B cell (primary cell): ENCODE data around the gene REEP6. TPM values are rescaled to one million over a fixed set of nuclear protein-coding genes. Genes with fewer than 3 reads are reported as not detected.

Source experiments
- ATAC-seq: fragments of 200-7000 bp; cut with Tn5 transposase; one replicate; pipeline ENCODE4 v1.10.0; 2021; ENCODE audit warnings: low read depth, mild to moderate bottlenecking, moderate number of reproducible peaks, moderate library complexity
- CTCF ChIA-PET: fragments of 350-600 bp; sonication (Branson Sonifier 250); formaldehyde crosslinking; loops from one replicate; lab custom pipeline; 2021; ENCODE audit warnings: antibody characterized with exemption, inconsistent platforms; lab: Charles Lee
- POLR2A ChIA-PET: fragments of 350-600 bp; sonication (Branson Sonifier 250); formaldehyde crosslinking; loops from one replicate; lab custom pipeline; 2021; ENCODE audit warnings: antibody characterized with exemption; lab: Charles Lee
- DNase-seq: peaks from one replicate; pipeline ENCODE4 v3.0.0; 2013
- H2AFZ ChIP-seq: 2 replicates; pipeline ENCODE4 v1.6.1; 2012; ENCODE audit warnings: mild to moderate bottlenecking, low read depth, low read length; ENCODE audit not compliant: insufficient read depth, poor library complexity, severe bottlenecking
- H3K27ac ChIP-seq, 2 donors: 1 replicate in 1 of 2; 2 replicates in 1 of 2; pipeline ENCODE4 v1.5.1; 2012 to 2013; ENCODE audit warnings: low read length in 2 of 2, mild to moderate bottlenecking in 2 of 2, moderate library complexity in 1 of 2
- H3K27me3 ChIP-seq, 4 experiments: fragments of 200-600 bp in 1 of 4; sonication (generic) in 1 of 4; replicated peaks in 1 of 4; 1 replicate in 2 of 4; 2 replicates in 2 of 4; pipeline versions ENCODE4 v1.6.1 to v1.7.0; 2013 to 2016; ENCODE audit warnings: low read length in 3 of 4, mild to moderate bottlenecking in 2 of 4, mixed read lengths in 1 of 4, moderate library complexity in 1 of 4; ENCODE audit not compliant: insufficient read depth in 4 of 4, control insufficient read depth in 3 of 4; ENCODE audit errors: control extremely low read depth in 1 of 4
- H3K36me3 ChIP-seq, 2 experiments: replicated peaks in 1 of 2; 1 replicate in 1 of 2; 2 replicates in 1 of 2; pipeline versions ENCODE4 v1.6.1 to v1.7.1; 2013; ENCODE audit warnings: low read length in 1 of 2; ENCODE audit not compliant: insufficient read depth in 2 of 2, control insufficient read depth in 1 of 2; ENCODE audit errors: control extremely low read depth in 1 of 2, extremely low read depth in 1 of 2
- H3K4me1 ChIP-seq, 2 donors: fragments of 200-600 bp in 1 of 2; sonication (generic) in 1 of 2; 1 replicate in 1 of 2; 2 replicates in 1 of 2; pipeline versions ENCODE4 v1.5.1 to v1.6.1; 2013 to 2017; ENCODE audit warnings: low read length in 2 of 2; ENCODE audit not compliant: control insufficient read depth in 2 of 2, insufficient read depth in 2 of 2
- H3K4me2 ChIP-seq: replicated peaks from 2 replicates; pipeline ENCODE3; 2012; ENCODE audit warnings: mild to moderate bottlenecking, low read depth, low read length; ENCODE audit not compliant: poor library complexity, severe bottlenecking
- H3K4me3 ChIP-seq, 5 experiments: fragments of 200-600 bp in 1 of 5; sonication (generic) in 1 of 5; 1 replicate in 3 of 5; 2 replicates in 2 of 5; pipeline versions ENCODE4 v1.5.1 to v1.7.0; 2011 to 2016; ENCODE audit warnings: low read length in 4 of 5, mild to moderate bottlenecking in 4 of 5, low read depth in 2 of 5, control low read depth in 1 of 5, moderate library complexity in 1 of 5; ENCODE audit not compliant: insufficient read depth in 1 of 5; ENCODE audit errors: control extremely low read depth in 1 of 5, extremely low read depth in 1 of 5
- H3K79me2 ChIP-seq: fragments of 200-600 bp; sonication (generic); one replicate; pipeline ENCODE4 v1.6.0; 2016; ENCODE audit warnings: low read length; ENCODE audit not compliant: control insufficient read depth, insufficient read depth
- H3K9ac ChIP-seq: fragments of 200-600 bp; sonication (generic); 2 replicates; pipeline ENCODE4 v1.6.1; 2017; ENCODE audit warnings: mild to moderate bottlenecking, low read length, moderate library complexity
- H3K9me3 ChIP-seq, 3 donors: one replicate each; pipeline versions ENCODE4 v1.6.1 to v1.7.1; 2013; ENCODE audit warnings: low read length in 2 of 3; ENCODE audit not compliant: control insufficient read depth in 2 of 3, insufficient read depth in 1 of 3; ENCODE audit errors: control extremely low read depth in 1 of 3
- H4K20me1 ChIP-seq: 2 replicates; pipeline ENCODE4 v1.6.0; 2012; ENCODE audit warnings: mild to moderate bottlenecking, low read length; ENCODE audit not compliant: insufficient read depth, control insufficient read depth, poor library complexity, severe bottlenecking
- H3K27ac Mint-ChIP-seq: one replicate; pipeline ENCODE4 v1.8.0; 2021; ENCODE audit warnings: mixed read lengths
- H3K27me3 Mint-ChIP-seq: one replicate; pipeline ENCODE4 v1.8.0; 2021; ENCODE audit warnings: mixed read lengths
- H3K4me1 Mint-ChIP-seq: one replicate; pipeline ENCODE4 v1.8.0; 2021; ENCODE audit warnings: mixed read lengths
- H3K4me3 Mint-ChIP-seq: one replicate; pipeline ENCODE4 v1.8.0; 2021; ENCODE audit warnings: mixed read lengths
- H3K9me3 Mint-ChIP-seq: one replicate; pipeline ENCODE4 v1.8.0; 2022; ENCODE audit warnings: mixed read lengths; ENCODE audit not compliant: insufficient read depth
- EZH2 ChIP-seq: IDR thresholded peaks from 2 replicates; pipeline ENCODE4 v1.6.1; 2012; ENCODE audit warnings: borderline replicate concordance, low read depth, mild to moderate bottlenecking, moderate library complexity, low read length; ENCODE audit not compliant: insufficient read depth, poor library complexity, severe bottlenecking
- WGBS: methylation state at CpG from one replicate; pipeline ENCODE4 v1.1.5; 2013; ENCODE audit warnings: missing lambda C conversion rate; ENCODE audit not compliant: insufficient coverage; 5-methylcytosine and 5-hydroxymethylcytosine counted together
- intact Hi-C: fragments of 100-400 bp; cut with micrococcal nuclease; formaldehyde crosslinking; loops from one replicate; pipeline ENCODE4 v1.10.0; 2022
- polyA plus RNA-seq: library from polyadenylated mRNA; depleted of rRNA; stranded (reverse); fragments of >200 nt; gene quantifications from 2 replicates; pipeline ENCODE4 v1.2.3, GENCODE V29; 2012
- total RNA-seq, 2 donors: library from RNA; stranded (reverse); fragments of 120-200 nt in 1 of 2; gene quantifications; 1 replicate in 1 of 2; 2 replicates in 1 of 2; pipeline versions ENCODE4 v1.2.3 to v1.2.4, GENCODE V29; 2013 to 2022
- TF ChIP-seq, protein P1 (sequence below): fragments of 200-600 bp; IDR thresholded peaks from one replicate; pipeline ENCODE4 v1.8.0; 2022; ENCODE audit warnings: antibody characterized with exemption, mild to moderate bottlenecking

REEP6 gene
- total and polyA plus RNA-seq, 2 donors (not counting 1 experiment from before 2014, with no cell fraction given): 0.64 to 1.1 TPM

DNA sequence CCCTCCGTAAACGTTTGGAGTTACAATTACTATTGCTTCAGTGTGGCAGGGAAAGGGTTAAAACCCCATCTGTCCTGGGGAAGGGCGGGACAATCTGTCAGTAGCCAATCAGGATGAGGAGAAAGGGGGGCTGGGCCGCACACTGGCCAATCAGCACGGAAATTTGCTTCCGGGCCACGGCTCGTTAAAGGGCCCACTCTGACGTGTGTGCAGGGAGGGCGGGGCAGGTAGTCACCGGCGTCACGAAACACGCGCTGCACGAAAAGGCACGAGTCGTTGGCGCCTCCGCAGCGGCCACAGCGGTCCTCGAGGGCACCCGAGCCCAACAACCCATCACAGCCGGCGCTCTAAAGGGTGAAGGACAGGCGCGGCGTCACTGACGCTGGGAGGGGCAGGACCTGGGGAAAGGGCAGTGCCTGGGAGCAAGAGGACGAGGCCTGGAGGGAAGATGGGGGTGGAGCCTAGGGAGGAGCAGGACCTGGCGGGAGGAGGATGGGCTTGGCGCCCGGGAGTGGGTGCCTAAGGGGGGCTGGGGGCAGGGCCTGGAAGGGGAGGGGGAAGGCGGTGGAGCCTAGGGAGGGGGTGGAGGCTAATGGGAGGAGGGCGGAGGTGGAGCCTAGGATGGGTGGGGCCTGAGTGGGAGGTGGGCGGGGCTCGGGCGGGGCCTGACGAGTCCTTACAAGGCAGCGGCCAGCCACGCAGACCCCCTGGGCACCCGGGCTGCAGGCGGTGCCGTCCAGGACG, 17.0 kb downstream of the REEP6 start:
- ChIA-PET CTCF (no interaction called here), POLR2A (no interaction called here)
- no peaks in the 10 kb centered on the region for H3K9me3 Mint-ChIP-seq
- H3K4me3 ChIP-seq: peak overlapping the region in 4 of 5 experiments; percentile 18 to 45 (median 42)
- H3K4me2 ChIP-seq: peak overlapping the region; percentile 78
- no peak overlapping the region for H3K27ac ChIP-seq
- peaks cover 19 to 24% of the 10 kb centered on the region in 2 donors for H3K4me1 ChIP-seq
- H3K4me1 Mint-ChIP-seq: peaks cover 12% of the 10 kb centered on the region
- H3K27ac Mint-ChIP-seq: peak overlapping the region; percentile 88
- DNase-seq (peak; percentile 93), ATAC-seq (peak; percentile 91)
- peak overlapping the region; percentile 79 for H2AFZ ChIP-seq
- peak overlapping the region; percentile 46 for H3K9ac ChIP-seq
- H3K9me3 ChIP-seq: peaks cover 0 to 63% (median 7%) of the 10 kb centered on the region in 3 donors
- WGBS: 4% methylated on average over 41 of the region's 46 CpGs
- TF ChIP-seq, protein P1, sequence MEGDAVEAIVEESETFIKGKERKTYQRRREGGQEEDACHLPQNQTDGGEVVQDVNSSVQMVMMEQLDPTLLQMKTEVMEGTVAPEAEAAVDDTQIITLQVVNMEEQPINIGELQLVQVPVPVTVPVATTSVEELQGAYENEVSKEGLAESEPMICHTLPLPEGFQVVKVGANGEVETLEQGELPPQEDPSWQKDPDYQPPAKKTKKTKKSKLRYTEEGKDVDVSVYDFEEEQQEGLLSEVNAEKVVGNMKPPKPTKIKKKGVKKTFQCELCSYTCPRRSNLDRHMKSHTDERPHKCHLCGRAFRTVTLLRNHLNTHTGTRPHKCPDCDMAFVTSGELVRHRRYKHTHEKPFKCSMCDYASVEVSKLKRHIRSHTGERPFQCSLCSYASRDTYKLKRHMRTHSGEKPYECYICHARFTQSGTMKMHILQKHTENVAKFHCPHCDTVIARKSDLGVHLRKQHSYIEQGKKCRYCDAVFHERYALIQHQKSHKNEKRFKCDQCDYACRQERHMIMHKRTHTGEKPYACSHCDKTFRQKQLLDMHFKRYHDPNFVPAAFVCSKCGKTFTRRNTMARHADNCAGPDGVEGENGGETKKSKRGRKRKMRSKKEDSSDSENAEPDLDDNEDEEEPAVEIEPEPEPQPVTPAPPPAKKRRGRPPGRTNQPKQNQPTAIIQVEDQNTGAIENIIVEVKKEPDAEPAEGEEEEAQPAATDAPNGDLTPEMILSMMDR: no peak
- TF ChIP-seq EZH2: no peak
- H3K27me3 Mint-ChIP-seq: peaks cover 41% of the 10 kb centered on the region
- H3K79me2 ChIP-seq: no peaks in the 10 kb centered on the region
- intact Hi-C loops: loop anchor here (1.0 kb wide), 2 partner anchors 18 to 29 kb away; partner anchors contain the start of genes C19orf25 and PCSK4
- H3K4me3 Mint-ChIP-seq: peak overlapping the region; percentile 85
- no peaks in the 10 kb centered on the region for H4K20me1 ChIP-seq
- H3K27me3 ChIP-seq: peaks cover 0 to 79% (median 20%) of the 10 kb centered on the region in 4 experiments
- no peaks in the 10 kb centered on the region for H3K36me3 ChIP-seq

DNA sequence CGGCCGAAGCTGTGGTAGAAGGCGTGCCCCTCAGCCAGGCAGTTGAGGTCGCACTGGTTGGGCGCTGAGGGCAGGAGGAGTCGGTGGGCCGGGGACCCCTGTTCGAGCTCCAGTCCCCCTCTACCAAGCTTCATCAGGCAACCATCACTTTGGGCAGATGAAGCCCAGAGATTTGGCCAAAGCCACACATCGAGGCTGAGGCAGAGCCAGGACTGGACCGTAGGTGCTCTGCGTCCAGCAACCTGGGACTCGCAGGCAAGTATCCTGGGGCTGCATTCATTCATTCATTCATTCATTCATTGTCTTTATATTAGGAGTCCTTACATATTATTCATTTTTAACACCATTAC, 17.5 kb downstream of the REEP6 start:
- Histone ChIP-seq H3K4me1 (peaks cover 16 to 22% of the 10 kb centered on the region in 2 donors), H4K20me1 (no peaks in the 10 kb centered on the region), H3K79me2 (no peaks in the 10 kb centered on the region), H3K9me3 (peaks cover 0 to 58% (median 7%) of the 10 kb centered on the region in 3 donors), H2AFZ (no peak overlapping the region), H3K36me3 (no peaks in the 10 kb centered on the region), H3K4me3 (no peak overlapping the region), H3K4me2 (peak overlapping the region; percentile 78), H3K27me3 (peaks cover 0 to 76% (median 18%) of the 10 kb centered on the region in 4 experiments), H3K9ac (no peak overlapping the region), H3K27ac (no peak overlapping the region)
- peaks cover 12% of the 10 kb centered on the region for H3K4me1 Mint-ChIP-seq
- POLR2A ChIA-PET: no interaction called here
- WGBS: 29% methylated on average over 10 of the region's 12 CpGs
- peak overlapping the region; percentile 33 for H3K4me3 Mint-ChIP-seq
- H3K27me3 Mint-ChIP-seq: peaks cover 41% of the 10 kb centered on the region
- DNase-seq: no peak
- ATAC-seq: no peak
- CTCF ChIA-PET: no interaction called here
- H3K9me3 Mint-ChIP-seq: no peaks in the 10 kb centered on the region
- TF ChIP-seq EZH2: no peak
- TF ChIP-seq, protein P1: no peak
- H3K27ac Mint-ChIP-seq: no peak overlapping the region
- intact Hi-C loops: loop anchor here (1.0 kb wide), 1 partner anchor 18 kb away; the partner anchor contains the start of gene PCSK4
